GM12874 (cell line): ENCODE measurements around the gene RPTOR.

ENCODE experiments used
- CTCF ChIP-seq: IDR thresholded peaks from 2 replicates; pipeline ENCODE4 v1.5.1; 2011; ENCODE audit warnings: low read depth, mild to moderate bottlenecking, control low read depth, low read length, moderate library complexity; ENCODE audit not compliant: insufficient read depth

The RPTOR gene

DNA sequence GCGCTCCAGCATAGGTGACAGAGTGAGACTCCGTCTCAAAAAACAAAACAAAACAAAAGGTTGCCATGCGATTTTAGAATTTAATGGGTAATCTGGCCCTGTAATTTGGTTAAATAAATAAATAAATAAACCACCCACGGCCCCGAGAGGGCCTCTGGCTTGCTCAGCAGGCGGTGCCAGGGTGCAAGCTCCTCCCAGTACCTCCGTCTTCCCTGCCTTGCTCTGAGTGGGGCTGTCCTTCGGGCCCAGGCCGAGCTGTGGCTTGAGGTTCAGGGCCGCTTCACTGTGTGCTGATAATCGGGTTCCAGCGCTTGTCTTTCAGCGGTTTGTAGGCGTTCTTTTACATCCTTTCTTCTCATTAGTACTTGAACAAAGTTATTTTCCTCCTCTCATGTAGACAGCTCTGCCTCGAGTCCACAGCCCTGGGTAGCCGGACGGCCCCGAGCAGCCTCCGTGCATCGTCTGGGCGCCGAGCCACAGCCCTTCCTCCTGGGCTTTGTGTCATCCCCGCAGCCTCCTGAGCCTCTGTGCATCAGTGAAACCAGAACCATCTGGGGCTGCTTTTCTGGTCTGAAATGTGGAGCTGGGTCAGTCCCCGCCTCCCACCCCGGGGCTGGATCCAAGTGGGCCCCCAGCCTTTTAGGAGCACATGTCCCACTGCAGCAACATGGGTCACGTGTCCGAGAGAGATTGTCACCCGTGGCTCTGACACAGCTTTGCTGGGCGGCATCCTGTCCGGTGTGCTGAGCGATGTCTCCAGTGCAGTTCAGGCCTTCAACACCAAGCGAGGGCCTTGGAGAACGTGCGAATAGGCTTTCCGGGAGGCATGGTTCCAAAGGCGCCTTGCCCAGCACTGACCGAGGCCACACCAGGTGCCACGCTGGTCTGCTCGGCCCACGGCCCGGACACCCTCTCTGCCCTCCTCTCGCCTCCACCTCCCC, 289.6 kb downstream of the RPTOR start:
- no peak for TF ChIP-seq CTCF

DNA sequence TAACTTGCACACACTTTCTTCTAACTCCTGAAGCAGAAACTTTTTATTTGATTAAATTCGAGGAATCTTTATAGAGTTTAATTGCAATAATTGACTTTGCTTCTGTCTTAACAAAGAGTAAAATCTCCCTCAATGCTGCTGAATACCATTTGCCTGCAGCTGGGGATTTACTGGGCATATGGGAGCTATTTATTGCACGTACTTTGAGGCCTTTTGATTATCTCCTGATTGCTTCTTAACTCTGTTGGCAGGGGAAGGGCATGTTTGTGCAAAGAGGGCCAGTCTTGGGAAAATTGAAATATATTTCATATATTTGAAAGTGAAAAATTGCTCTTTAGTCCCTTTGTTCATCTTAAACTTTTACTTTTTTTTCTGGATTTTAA, 290.2 kb downstream of the RPTOR start:
- TF ChIP-seq CTCF = no peak

DNA sequence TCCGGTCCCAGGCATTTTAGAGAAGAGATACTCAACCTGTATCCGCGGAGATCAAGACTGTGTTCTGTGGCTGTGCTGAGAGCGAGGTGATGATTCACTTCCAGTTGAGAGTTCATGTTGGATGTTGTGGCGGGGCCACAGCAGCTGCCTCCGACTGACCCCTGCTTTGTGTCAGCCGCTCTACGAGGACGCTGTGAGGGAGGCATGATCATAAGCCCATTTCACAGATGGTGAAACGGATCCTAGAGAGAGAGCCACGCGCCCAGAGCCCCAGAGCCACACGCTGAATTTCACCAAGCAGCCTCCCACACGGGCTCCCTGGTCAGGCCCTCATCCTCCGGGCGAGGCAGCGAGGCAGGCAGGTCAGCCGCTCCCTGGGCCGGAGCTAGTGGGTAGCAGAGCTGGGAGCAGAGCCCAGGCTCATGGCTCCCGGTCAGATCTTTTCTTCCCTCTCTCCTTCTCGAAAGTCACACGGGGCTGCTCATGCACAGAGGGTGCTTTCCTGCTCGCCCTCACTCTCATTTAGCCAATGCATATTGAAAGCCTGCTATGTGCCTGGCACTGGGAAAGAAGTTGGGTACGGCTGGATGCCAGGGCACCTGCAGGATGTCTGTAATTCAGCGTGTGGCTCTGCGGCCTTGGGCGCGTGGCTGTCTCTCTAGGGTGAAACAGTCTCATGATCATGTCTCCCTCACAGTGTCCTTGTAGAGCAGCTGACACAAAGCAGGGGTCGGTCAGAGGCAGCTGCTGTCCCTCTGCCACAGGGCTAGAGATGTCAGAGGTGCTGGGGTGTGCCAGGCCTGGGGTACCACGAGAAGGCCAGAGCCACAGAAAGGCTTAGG, 291.4 kb downstream of the RPTOR start:
- no peak for TF ChIP-seq CTCF

- TF ChIP-seq CTCF = no peak
Observed at GRCh38 chr17:80836658-80836965, 292.0 kb downstream of the RPTOR start.

DNA sequence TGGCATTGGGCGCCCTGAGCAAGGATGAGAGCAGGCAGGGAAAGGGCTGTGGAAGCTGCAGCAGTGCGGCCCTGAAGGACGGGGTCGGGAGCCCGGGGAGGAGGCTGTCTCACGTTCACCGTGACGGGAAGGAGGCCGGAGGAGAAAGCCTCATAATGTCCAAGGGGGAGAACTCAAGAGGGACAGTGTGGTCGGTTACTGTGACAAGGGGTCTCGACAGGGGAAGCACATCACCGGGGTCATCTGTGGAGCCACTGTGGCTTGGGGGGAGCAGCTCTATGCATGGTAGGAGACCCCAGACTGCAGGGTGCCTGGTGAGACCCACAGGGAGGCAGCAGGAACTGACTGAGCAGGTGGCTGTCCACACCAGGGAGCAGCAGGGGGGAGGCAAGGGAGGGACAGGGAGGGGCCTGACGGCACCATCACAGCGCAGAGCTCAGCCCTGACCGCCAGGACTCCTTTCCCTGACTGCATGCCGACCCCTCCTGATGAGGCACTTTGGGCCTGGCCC, 292.4 kb downstream of the RPTOR start:
- TF ChIP-seq CTCF = no peak

GRCh38 chr17:80837711-80838110, 293.1 kb downstream of the RPTOR start:
- no peak for TF ChIP-seq CTCF

DNA sequence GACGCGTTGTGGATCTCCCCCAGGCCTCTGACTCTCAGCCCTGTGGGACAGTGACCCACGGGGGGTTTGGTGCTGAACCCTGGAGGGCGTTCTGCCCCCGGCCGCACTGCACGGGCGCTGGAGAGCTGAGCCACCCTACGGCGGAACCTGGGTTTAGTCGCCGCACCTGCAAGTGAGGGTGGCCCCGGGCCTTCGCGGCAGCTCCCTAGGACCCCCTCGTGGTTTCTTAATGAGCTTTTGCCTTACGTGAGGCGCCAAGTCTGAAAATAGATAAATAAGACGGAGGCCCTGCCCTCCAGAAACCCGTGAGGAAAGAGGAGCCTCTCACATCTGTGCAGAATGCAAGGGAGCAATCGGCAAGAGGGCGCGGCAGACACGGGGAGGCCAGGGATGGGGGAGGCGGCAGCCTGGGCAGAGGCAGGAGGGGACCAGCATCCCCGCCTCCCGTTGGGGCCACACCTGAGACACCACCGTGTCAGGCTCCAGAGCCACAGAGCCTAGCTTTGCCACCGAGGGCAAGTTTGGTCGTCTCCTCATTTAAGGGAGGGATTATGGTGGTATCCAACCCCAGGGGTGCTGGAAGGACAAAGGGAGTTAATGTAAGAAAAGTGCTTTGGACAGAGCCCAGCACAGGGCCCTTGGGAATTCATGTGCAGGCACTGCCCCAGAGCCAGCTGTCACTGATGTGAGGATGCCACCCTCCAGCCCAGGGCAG, 293.8 kb downstream of the RPTOR start:
- no peak for TF ChIP-seq CTCF
